ENCODE results near the gene RBFOX1.

RBFOX1 gene

GRCh38 chr16:7742626-7743025 is 410.0 kb downstream of the RBFOX1 start:
- no peak for FAIRE-seq
- DNase-seq (ENCODE audit: insufficient read length, low spot score): no peak

- FAIRE-seq: no peak
Observed at GRCh38 chr16:7744546-7745264, 412.1 kb downstream of the RBFOX1 start.

GRCh38 chr16:7745276-7745675 is 412.6 kb downstream of the RBFOX1 start:
- no peak for FAIRE-seq
- no peak for DNase-seq (ENCODE audit: insufficient read length, low spot score)

More at GRCh38 chr16:7744546-7745264, 412.1 kb downstream of the RBFOX1 start:
- no peak for DNase-seq (ENCODE audit: insufficient read length, low spot score)

- FAIRE-seq: no peak
- DNase-seq (ENCODE audit: insufficient read length, low spot score): no peak
Observed at GRCh38 chr16:7746941-7747340, 414.3 kb downstream of the RBFOX1 start.

- DNase-seq (ENCODE audit: insufficient read length, low spot score) (no peak), FAIRE-seq (no peak)
Observed at GRCh38 chr16:7748522-7748921, 415.9 kb downstream of the RBFOX1 start.

GRCh38 chr16:7755347-7755882 is 422.8 kb downstream of the RBFOX1 start:
- no peak for FAIRE-seq
- no peak for DNase-seq (ENCODE audit: insufficient read length, low spot score)

All from GM19239 (cell line).